CD4-positive, alpha-beta T cell treated with Interleukin-17A for 4 hours (primary cell): ENCODE measurements around the gene LRRC4C.

Experiments used
- DNase-seq: peaks from one replicate; pipeline ENCODE4 v3.0.0-alpha.2; 2020; ENCODE audit warnings: mixed read lengths

LRRC4C gene

DNA sequence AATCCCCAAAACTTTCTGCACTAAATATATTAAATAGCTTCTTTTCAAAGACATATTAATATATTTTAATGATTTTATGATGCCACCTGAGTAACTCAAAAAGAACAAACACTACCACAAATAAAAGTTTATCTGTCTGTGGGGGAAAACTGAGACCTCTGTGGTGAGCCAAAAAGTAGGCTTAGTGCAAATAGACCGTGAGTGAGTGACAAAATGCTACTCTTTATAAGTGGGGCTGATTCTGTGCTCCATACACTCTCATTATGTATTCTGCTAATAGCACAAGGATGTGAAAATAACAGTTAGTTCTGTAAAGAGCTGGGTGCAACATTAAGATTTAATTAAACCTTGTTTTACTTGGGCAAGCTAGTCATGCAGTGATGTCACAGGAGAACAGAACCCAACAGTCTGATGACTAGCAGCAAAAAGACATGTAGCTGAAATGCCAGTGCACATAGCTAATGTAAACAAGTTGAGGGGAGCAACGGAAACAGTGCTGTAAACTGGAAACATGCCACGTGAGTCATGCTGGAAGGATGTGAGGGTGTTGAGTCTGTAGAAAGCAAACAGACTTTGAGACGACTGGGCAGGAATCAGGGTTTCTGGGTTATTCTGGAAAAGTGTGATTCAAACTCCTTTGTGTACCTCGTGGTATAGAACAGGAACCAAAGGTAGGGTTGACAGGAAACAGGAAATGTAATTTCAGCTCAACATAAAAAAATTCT lies 1130.4 kb downstream of the LRRC4C start:
- DNase-seq, result no peak

GRCh38 chr11:40323241-40323640 lies 1136.2 kb downstream of the LRRC4C start:
- no peak for DNase-seq

GRCh38 chr11:40321537-40321936 lies 1137.9 kb downstream of the LRRC4C start:
- DNase-seq, result no peak

- no peak for DNase-seq
Measured at GRCh38 chr11:40316171-40316570, 1143.3 kb downstream of the LRRC4C start.

GRCh38 chr11:40315122-40315521 lies 1144.3 kb downstream of the LRRC4C start:
- no peak for DNase-seq

DNA sequence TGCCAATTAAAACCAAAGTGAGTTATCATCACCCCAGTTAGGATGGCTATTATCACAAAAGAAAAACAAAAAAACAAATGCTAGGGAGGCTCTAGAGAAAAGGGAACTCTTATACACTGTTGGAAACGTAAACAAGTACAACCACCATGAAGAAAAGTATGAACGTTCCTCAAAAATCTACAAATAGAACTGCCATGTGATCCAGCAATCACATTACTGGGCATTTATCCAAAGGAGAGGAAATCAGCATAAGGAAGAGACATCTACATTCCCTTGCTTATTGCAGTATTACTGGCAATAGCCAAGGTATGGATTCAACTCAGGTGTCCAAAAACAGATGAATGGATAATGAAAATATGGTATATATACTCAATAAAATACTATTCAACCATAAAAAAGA lies 1145.1 kb downstream of the LRRC4C start:
- DNase-seq, result no peak

- DNase-seq, result no peak
Measured at GRCh38 chr11:40306938-40307548, 1152.4 kb downstream of the LRRC4C start.

GRCh38 chr11:40302669-40303068 lies 1156.8 kb downstream of the LRRC4C start:
- no peak for DNase-seq

DNA sequence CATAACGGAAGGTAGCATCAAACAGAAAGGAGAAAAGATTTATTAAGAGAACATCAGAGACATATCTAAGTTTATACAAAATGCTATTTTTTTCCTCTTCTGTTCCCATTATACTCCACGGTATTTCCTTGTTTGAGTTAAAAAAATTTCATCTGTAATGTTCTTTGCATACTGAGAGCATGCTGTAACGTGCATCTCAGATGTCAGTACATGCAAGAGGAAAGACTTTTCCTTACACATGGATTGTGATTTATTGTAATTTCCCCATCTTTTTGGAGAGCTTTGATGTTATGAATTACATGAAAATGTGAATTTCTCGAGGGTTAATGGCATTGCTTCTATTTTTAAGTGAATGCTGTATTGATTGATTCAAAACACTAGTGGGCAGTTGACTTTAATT lies 1164.0 kb downstream of the LRRC4C start:
- no peak for DNase-seq

- no peak for DNase-seq
Measured at GRCh38 chr11:40294741-40295140, 1164.7 kb downstream of the LRRC4C start.

GRCh38 chr11:40294349-40294735 lies 1165.1 kb downstream of the LRRC4C start:
- no peak for DNase-seq

DNA sequence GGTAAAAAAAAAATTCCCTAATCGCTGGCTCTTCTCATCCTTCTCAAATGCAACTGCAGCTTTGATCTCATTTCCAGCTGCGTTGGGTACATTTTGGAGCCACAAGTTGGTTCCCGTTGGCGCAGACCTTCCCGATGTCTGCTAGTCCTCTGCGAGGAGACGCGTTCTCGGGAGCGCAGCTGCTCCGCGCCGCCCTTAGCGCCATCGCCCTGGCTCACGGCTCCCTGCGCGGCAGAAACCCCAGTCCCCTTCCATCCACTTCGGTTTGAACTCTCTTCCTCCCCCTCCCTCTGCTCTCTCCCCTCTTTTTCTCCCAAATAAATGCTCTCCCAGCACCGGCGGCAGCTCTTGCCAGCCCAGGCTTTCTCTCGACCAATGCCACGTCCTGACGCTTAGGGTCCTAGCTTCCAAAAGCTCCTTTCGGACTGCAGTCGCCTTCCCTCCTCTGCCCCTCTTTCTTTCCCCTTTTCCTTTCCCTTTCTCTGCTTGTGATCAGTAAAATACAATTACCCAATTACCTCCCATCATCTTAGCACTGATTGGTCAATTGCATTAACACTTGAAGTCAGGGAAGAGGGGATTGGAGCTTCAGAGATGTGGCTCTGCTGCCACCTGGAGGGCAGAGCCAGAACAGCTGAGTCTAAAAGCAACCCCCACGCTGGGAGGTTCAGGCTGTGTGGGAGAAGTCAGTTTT lies 1165.7 kb downstream of the LRRC4C start:
- DNase-seq, result no peak

DNA sequence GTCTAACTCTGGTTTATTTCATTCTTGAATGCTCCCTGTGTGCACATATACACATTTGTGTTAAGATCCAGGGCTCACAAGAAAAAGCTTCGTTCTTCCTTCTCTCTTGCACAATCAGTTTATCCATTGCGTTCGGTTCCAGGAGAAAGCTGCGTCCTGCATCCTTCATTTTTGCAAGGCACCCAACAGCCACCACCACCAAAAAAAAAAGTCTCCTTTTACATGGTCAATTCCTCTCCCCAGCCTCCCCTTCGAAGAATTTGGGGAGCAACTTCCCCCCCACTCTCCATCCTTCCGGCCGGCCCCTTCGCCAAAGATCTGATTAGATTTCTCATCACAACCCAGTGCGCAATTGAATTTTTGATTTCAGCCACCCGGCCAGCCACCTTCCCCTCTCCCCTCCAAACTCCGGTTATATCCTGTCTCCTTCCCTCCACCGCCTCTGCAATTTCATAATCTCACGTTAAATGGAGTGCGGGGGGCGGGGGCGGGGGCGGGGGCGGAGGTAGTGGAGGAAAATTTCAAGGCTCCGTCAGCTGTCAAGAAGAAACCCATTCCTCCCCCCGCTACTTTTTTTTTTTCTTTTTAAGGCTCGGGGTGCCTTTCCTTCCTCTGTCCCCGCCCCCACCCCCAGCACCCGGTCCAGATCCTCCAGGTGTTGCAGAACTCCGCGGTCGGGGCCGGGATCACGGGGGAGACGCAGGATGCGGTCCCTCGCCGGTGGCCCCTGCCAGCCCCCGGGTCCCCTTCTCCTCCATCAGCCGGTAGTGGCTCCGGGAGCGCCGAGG lies 1166.5 kb downstream of the LRRC4C start:
- DNase-seq, result no peak

DNA sequence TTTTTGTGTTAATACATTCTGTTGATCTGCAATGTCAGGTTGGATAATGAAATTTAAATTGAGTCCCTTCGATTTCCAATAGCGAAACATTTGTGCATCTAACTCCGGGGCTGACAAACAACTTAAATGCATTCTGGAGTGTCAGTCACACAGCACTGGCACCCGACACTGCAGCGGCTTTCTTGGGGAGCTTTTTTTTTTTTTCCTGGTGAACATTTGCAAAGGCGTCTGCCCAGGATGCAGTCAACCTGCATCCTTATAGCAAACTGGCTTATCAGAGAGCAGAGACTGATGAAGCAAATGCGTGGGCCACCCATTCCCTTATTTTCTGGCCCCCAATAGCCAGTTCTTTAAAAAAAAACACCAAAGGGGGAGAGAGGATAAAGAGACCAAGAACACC lies 1167.7 kb downstream of the LRRC4C start:
- DNase-seq, result no peak

GRCh38 chr11:40291329-40291728 lies 1168.1 kb downstream of the LRRC4C start:
- DNase-seq, result no peak

DNA sequence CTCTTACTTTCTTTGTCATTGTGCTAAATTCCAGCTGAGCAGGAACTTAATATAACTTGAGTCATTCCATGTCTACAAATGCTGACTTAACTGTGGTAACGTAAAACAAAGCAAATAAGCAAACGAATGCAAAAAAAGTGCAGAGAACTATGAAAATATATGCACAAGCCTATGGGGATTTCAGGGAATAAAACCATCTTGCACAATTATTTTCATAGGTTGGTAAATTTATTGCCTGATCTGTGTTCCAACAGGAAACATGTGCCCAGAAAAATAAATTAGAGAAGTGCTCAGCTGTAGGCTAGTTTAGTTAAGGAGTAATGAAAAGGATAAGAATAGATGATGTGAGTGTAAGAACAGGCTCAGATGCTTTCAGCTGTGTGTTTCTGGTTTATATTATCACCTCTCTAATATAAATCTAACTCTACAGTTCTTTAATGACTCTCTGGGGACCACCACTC lies 1169.3 kb downstream of the LRRC4C start:
- DNase-seq, result no peak

- DNase-seq, result no peak
Measured at GRCh38 chr11:40289370-40289769, 1170.1 kb downstream of the LRRC4C start.

GRCh38 chr11:40287916-40288803 lies 1171.3 kb downstream of the LRRC4C start:
- no peak for DNase-seq

GRCh38 chr11:40286137-40286536 lies 1173.3 kb downstream of the LRRC4C start:
- no peak for DNase-seq

- DNase-seq, result no peak
Measured at GRCh38 chr11:40285558-40285957, 1173.9 kb downstream of the LRRC4C start.

DNA sequence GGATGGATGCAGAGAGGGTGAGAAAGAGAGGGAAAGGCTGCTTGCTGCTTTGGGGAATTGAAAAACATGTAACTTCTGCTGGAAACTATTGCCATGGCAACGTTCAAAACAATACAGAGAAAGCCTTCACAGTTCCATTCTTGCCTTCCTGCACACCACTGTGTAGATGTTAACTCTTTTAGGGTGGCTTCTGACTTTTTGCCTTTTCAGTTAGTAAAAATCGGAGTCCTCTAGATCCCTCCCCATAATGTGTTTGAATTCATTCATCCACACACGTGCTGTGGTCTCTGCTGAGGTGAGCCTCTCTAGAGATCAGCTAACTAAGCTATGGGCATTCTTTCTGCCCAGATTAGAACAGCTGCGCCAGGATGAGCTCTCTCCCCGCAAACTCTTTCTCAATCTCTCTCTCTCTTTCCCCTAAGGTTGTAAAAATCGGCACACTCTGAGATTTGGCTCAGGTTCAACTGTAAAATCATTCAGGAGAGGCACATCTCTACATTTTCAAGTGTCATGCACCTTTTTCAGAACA lies 1178.3 kb downstream of the LRRC4C start:
- no peak for DNase-seq
